GM18951 (cell line): ENCODE results near the gene DNAH17.

ENCODE experiments used
- POLR2A ChIP-seq: IDR thresholded peaks from 4 replicates; pipeline ENCODE4 v1.6.1; 2011; ENCODE audit warnings: mild to moderate bottlenecking; ENCODE audit not compliant: insufficient read length, insufficient read depth; ENCODE audit errors: extremely low read depth
- in situ Hi-C: fragments of 300-500 bp; cut with MboI; formaldehyde crosslinking; loops from one replicate; pipeline ENCODE4 v1.12.0; 2022; ENCODE audit warnings: low sequenced_read_pairs, mixed read lengths, inconsistent platforms; ENCODE audit not compliant: unreplicated experiment

Gene DNAH17

DNA sequence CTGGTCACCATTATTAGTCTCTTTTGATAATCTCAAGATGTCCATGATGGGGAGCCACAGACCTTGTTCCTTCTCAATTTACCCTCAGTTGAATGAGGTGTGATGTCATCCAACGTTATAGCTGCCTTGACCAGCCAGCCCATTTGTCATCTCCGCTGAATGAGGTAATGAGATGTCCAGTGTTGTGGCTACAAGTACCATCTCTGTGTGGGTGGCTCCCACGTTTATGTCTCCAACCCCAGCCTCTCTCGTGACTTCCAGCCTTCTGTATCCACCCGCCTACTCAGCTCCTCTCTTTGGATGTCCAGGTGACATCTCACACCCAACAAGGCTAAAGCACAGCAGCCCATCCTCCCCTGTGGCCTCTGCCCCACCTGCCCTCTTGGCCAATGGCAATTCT lies 18.2 kb downstream of the DNAH17 start:
- no peak for TF ChIP-seq POLR2A

DNA sequence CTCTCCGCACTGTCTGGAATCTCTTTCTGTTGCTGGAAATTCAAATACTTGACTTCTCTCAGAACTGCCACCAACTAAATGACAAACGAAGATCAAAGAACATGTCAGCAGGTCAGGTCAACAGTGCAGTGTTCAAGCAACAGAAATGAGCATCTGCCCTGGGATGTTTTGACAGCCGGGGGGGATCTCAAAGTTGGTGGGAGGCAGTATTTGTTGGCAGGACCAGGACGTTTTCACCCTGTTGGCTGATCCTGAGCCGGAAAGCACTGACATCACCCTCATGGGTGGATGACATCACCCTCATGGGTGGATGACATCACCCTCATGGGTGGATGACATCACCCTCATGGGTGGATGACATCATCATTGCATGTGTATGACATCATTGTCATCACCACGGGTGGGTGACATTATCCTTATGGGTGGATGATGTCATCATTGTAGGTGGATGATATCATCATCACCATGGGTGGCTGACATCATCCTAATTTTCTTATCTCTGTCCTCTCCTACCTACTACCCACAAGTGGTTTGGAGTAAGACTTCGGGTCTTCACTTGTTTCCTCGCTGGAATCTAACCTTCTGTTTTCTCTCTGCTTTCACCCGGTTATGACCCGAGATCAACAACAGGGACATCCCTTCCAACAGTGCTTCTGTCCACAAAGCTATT lies 18.9 kb downstream of the DNAH17 start:
- in situ Hi-C loops = no loop called here
- TF ChIP-seq POLR2A = no peak

More for the DNA sequence above, 18.2 kb downstream of the DNAH17 start:
- in situ Hi-C loops = no loop called here

GRCh38 chr17:78557598-78558039 lies 19.6 kb downstream of the DNAH17 start:
- in situ Hi-C loops = no loop called here
- TF ChIP-seq POLR2A = no peak

- in situ Hi-C loops = no loop called here
- TF ChIP-seq POLR2A = no peak
Measured at GRCh38 chr17:78556812-78557211, 20.4 kb downstream of the DNAH17 start.

DNA sequence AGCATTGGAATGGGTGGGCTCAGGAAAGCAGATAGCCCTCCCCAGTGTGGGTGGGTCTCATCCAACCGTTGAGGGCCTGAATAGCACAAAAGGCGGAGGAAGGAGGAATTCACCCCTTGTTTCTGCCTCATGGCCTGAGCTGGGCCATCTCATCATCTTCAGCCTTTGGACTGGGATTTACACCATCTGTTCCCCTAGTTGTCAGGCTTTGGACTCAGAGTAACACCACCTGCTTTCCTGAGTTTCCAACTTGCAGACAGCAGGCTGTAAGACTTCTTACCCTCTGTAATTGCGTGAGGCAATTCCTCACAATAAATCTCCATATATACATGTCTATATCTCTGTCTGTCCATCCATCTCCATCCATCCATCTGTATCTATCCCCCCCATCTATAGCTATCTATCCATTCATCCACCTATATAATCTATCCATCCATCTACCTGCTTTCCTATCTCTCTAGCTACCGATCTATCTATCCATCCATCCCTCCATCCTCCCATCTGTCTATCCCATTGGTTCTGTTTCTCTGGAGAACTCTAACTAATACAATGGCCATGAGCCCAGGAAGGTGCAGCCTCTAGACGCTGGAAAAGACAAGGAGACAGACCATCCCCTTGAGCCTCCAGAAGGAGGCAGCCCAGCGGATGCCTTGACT lies 21.3 kb downstream of the DNAH17 start:
- in situ Hi-C loops = no loop called here

GRCh38 chr17:78550464-78550863 lies 26.7 kb downstream of the DNAH17 start:
- in situ Hi-C loops = no loop called here
- no peak for TF ChIP-seq POLR2A

More for the DNA sequence above, 21.3 kb downstream of the DNAH17 start:
- no peak for TF ChIP-seq POLR2A

GRCh38 chr17:78548725-78549124 lies 28.5 kb downstream of the DNAH17 start:
- in situ Hi-C loops = no loop called here
- no peak for TF ChIP-seq POLR2A

- TF ChIP-seq POLR2A = no peak
- in situ Hi-C loops = no loop called here
Measured at GRCh38 chr17:78547035-78547434, 30.2 kb downstream of the DNAH17 start.

DNA sequence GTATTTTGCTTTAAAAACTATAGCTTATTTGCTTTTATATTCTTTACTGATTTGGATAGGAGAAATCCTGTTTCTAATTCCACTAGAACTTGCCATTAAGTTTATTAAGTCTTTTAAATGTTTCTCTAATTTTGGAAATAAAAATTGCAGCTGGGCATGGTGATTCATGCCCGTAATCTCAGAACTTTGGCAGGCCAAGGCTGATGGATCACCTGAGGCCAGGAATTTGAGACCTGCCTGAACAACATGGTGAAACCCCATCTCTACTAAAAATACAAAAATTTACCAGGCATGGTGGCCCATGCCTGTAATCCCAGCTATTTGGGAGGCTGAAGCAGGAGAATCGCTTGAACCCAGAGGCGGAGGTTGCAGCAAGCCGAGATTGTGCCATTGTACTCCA lies 30.7 kb downstream of the DNAH17 start:
- TF ChIP-seq POLR2A = no peak
- in situ Hi-C loops = no loop called here

GRCh38 chr17:78544881-78545755 lies 32.1 kb downstream of the DNAH17 start:
- no peak for TF ChIP-seq POLR2A
- in situ Hi-C loops = no loop called here

DNA sequence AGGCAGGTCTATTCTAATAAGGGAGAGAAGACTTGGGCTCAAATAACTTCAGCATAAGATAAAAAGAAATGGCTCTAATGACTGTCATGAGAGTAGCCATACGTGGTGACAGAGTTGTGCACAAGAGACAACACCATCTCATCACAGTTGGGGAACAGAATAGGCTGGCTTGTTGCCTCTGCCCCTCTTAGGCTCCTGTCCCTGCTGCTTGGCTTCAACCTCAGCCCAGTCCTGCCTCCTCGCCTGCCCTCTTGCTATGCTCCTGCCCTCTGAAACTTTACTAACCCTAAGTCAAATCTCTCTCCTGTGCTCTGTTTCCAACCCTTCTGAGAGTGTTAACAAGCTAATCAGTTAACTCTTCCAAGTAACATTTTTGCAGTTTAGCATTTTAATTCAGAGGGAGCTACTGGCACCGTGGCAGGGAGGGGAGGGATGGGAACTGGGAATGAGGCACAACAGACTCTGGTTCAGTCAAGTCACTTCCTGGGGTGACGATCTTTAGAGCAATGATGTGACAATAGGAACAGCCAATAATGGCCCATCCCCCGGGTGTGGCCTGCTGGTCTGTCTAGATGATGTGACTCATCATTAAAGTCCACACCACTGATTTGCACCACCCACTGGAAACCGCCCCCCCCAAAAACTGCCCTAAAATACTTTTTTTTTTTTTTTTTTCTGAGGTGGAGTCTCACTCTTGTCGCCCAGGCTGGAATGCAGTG lies 35.5 kb downstream of the DNAH17 start:
- no peak for TF ChIP-seq POLR2A

DNA sequence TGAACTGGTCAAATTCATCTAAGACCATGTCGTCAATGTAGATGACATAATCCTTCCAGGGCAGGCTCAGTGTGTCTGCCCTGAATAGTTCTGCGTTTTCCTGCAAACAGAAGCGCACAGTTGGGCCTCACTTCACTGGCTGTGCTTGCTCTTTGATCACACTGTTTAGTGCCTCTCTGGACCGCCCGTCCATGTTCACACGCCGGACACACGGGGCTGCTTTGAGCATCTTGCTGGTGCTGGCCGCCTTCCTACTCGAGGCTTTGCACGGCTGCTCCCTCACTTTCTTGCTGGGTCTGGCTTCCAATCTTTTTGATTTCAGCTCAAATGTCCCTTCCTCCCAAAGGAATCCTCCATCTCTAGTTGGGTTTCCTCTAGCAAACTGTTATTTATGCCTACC lies 37.4 kb downstream of the DNAH17 start:
- in situ Hi-C loops = no loop called here
- no peak for TF ChIP-seq POLR2A

More for the DNA sequence above, 35.5 kb downstream of the DNAH17 start:
- in situ Hi-C loops = no loop called here
